ENCODE results near the gene MMP25.

Gene MMP25

GRCh38 chr16:3017794-3018506 lies 28.4 kb upstream of the MMP25 start, which contains the start of gene CLDN6:
CLDN6 (minus strand) TSS chr16:3018183; CDS start chr16:3016021, 2,162 bp downstream.
- DNase-seq, result peak; percentile 98

- DNase-seq, result no peak
These were observed 26.6 kb upstream of the MMP25 start for GRCh38 chr16:3019594-3020246.

- DNase-seq, result peak; percentile 91
These were observed 26.1 kb upstream of the MMP25 start, which contains the start of gene TNFRSF12A for GRCh38 chr16:3020247-3020603. TNFRSF12A (plus strand) TSS chr16:3020368; CDS start chr16:3020398, 30 bp downstream.

GRCh38 chr16:3020604-3021448 lies 25.5 kb upstream of the MMP25 start:
- DNase-seq, result peak; percentile 99

- DNase-seq, result peak; percentile 92
These were observed 24.7 kb upstream of the MMP25 start for GRCh38 chr16:3021449-3022207.

- peak; percentile 97 for DNase-seq
These were observed 24.1 kb upstream of the MMP25 start for GRCh38 chr16:3022208-3022683.

GRCh38 chr16:3022684-3023414 lies 23.5 kb upstream of the MMP25 start:
- DNase-seq, result no peak

- DNase-seq, result no peak
These were observed 23.0 kb upstream of the MMP25 start for GRCh38 chr16:3023415-3023668.

GRCh38 chr16:3023669-3024478 lies 22.5 kb upstream of the MMP25 start, which contains the start of the genes HCFC1R1 and THOC6:
HCFC1R1 (minus strand) TSS chr16:3023942; CDS start chr16:3023941, 1 bp downstream.
THOC6 (plus strand) TSS chr16:3024035; CDS start chr16:3024327, 292 bp downstream.
- peak; percentile 98 for DNase-seq

GRCh38 chr16:3025032-3026002 lies 21.0 kb upstream of the MMP25 start:
- no peak for DNase-seq

GRCh38 chr16:3026003-3026378 lies 20.4 kb upstream of the MMP25 start:
- DNase-seq, result no peak

GRCh38 chr16:3026609-3027488 lies 19.5 kb upstream of the MMP25 start:
- no peak for DNase-seq

GRCh38 chr16:3027489-3027795 lies 18.9 kb upstream of the MMP25 start:
- DNase-seq, result no peak

- DNase-seq, result peak; percentile 97
These were observed 18.2 kb upstream of the MMP25 start for GRCh38 chr16:3027983-3028715.

- DNase-seq, result no peak
These were observed 17.5 kb upstream of the MMP25 start for GRCh38 chr16:3028716-3029319.

- no peak for DNase-seq
These were observed 16.7 kb upstream of the MMP25 start for GRCh38 chr16:3029491-3030221.

Measured in islet precursor cell (in vitro differentiated cells).